GM13976 (cell line): ENCODE data around the gene MGAT4D.

ENCODE experiments used
- DNase-seq: peaks from one replicate; pipeline ENCODE4 v3.0.0; 2012; ENCODE audit warnings: low spot score
- CTCF ChIP-seq: IDR thresholded peaks from 2 replicates; pipeline ENCODE4 v1.5.1; 2012; ENCODE audit warnings: borderline replicate concordance, mild to moderate bottlenecking; ENCODE audit not compliant: insufficient read depth; ENCODE audit errors: extremely low read depth, missing control alignments, control extremely low read depth
- in situ Hi-C: fragments of 300-500 bp; cut with MboI; formaldehyde crosslinking; loops from one replicate; pipeline ENCODE4 v1.12.0; 2022; ENCODE audit warnings: low sequenced_read_pairs, mixed read lengths, inconsistent platforms; ENCODE audit not compliant: unreplicated experiment

The MGAT4D gene

GRCh38 chr4:140504261-140504660 is 6.2 kb upstream of the MGAT4D start:
- DNase-seq, result no peak
- no peak for TF ChIP-seq CTCF
- in situ Hi-C loops, result no loop called here

GRCh38 chr4:140499391-140499790 is 1.3 kb upstream of the MGAT4D start:
- in situ Hi-C loops, result no loop called here
- no peak for TF ChIP-seq CTCF
- DNase-seq, result no peak

- in situ Hi-C loops, result no loop called here
- no peak for TF ChIP-seq CTCF
- no peak for DNase-seq
These were observed 717 bp downstream of the MGAT4D start for GRCh38 chr4:140497405-140497746.

- in situ Hi-C loops, result no loop called here
- no peak for DNase-seq
- TF ChIP-seq CTCF, result no peak
These were observed 12.2 kb downstream of the MGAT4D start for GRCh38 chr4:140485939-140486338.

- in situ Hi-C loops, result no loop called here
- no peak for DNase-seq
- TF ChIP-seq CTCF, result no peak
These were observed 14.6 kb downstream of the MGAT4D start for GRCh38 chr4:140483445-140483844.

GRCh38 chr4:140472156-140472555 is 25.9 kb downstream of the MGAT4D start:
- no peak for DNase-seq
- TF ChIP-seq CTCF, result no peak
- in situ Hi-C loops, result no loop called here
